DND-41 (cell line): ENCODE data around the gene VPS16.

Experiments
- EZH2 ChIP-seq: IDR thresholded peaks from 3 replicates; pipeline ENCODE4 v1.6.1; 2012; ENCODE audit warnings: borderline replicate concordance, low read depth, mild to moderate bottlenecking, moderate library complexity, low read length, inconsistent platforms; ENCODE audit not compliant: severe bottlenecking
- TF ChIP-seq, protein P1 (sequence below): IDR thresholded peaks from 2 replicates; pipeline ENCODE4 v1.5.1; 2012; ENCODE audit warnings: borderline replicate concordance, low read length, moderate library complexity, mild to moderate bottlenecking; ENCODE audit not compliant: poor library complexity, severe bottlenecking; ENCODE audit errors: extremely low read depth

DNA sequence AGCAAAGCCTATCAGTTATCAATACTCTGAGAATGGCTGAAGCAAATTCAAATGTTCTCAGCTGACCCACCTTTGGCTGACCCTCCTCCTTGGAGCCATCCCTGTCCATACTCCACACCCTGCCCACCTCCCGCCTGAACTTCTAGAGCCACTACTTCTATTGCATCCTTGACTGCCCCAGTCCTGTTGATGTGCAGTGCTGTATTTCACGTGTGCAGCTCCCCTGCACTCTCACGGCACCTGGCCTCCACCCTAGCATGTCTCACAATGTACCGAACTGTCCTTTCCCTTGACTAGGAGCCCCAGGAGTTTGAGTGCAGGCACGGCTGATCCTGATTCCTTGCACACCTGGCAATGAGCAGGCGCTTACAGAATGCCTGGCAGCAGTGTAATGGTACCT lies 47.1 kb upstream of the VPS16 start:
- TF ChIP-seq, protein P1, sequence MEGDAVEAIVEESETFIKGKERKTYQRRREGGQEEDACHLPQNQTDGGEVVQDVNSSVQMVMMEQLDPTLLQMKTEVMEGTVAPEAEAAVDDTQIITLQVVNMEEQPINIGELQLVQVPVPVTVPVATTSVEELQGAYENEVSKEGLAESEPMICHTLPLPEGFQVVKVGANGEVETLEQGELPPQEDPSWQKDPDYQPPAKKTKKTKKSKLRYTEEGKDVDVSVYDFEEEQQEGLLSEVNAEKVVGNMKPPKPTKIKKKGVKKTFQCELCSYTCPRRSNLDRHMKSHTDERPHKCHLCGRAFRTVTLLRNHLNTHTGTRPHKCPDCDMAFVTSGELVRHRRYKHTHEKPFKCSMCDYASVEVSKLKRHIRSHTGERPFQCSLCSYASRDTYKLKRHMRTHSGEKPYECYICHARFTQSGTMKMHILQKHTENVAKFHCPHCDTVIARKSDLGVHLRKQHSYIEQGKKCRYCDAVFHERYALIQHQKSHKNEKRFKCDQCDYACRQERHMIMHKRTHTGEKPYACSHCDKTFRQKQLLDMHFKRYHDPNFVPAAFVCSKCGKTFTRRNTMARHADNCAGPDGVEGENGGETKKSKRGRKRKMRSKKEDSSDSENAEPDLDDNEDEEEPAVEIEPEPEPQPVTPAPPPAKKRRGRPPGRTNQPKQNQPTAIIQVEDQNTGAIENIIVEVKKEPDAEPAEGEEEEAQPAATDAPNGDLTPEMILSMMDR, result no peak
- TF ChIP-seq EZH2, result no peak
